Fibroblast of skin of abdomen (primary cell): Measurements from ENCODE around the gene CASKIN2.

ENCODE experiments used
- DNase-seq: peaks from one replicate; pipeline ENCODE4 v3.0.0-alpha.2; 2013

CASKIN2 gene

GRCh38 chr17:75504347-75505151, 10.8 kb downstream of the CASKIN2 start:
- no peak for DNase-seq

GRCh38 chr17:75503976-75504346, 11.4 kb downstream of the CASKIN2 start:
- DNase-seq: no peak

- DNase-seq: no peak
These were observed 11.9 kb downstream of the CASKIN2 start for GRCh38 chr17:75503337-75503950.

- DNase-seq: no peak
These were observed 12.5 kb downstream of the CASKIN2 start for GRCh38 chr17:75502721-75503329.

GRCh38 chr17:75502072-75502720, 13.1 kb downstream of the CASKIN2 start:
- no peak for DNase-seq

- no peak for DNase-seq
These were observed 13.8 kb downstream of the CASKIN2 start for GRCh38 chr17:75501378-75502071.

- DNase-seq: no peak
These were observed 14.7 kb downstream of the CASKIN2 start for GRCh38 chr17:75500419-75501216.

GRCh38 chr17:75499313-75500022, 15.9 kb downstream of the CASKIN2 start:
- no peak for DNase-seq

- DNase-seq: no peak
These were observed 16.6 kb downstream of the CASKIN2 start for GRCh38 chr17:75498726-75499213.

GRCh38 chr17:75498039-75498725, 17.2 kb downstream of the CASKIN2 start:
- no peak for DNase-seq

- no peak for DNase-seq
These were observed 19.3 kb downstream of the CASKIN2 start for GRCh38 chr17:75496005-75496404.

- no peak for DNase-seq
These were observed 20.9 kb downstream of the CASKIN2 start for GRCh38 chr17:75494326-75494877.

- no peak for DNase-seq
These were observed 21.7 kb downstream of the CASKIN2 start for GRCh38 chr17:75493476-75494129.

GRCh38 chr17:75492555-75493168, 22.7 kb downstream of the CASKIN2 start:
- DNase-seq: no peak

- no peak for DNase-seq
These were observed 23.7 kb downstream of the CASKIN2 start for GRCh38 chr17:75491680-75492079.

- DNase-seq: no peak
These were observed 24.2 kb downstream of the CASKIN2 start for GRCh38 chr17:75490953-75491649.

- no peak for DNase-seq
These were observed 25.1 kb downstream of the CASKIN2 start for GRCh38 chr17:75490173-75490743.

GRCh38 chr17:75489511-75489955, 25.8 kb downstream of the CASKIN2 start:
- DNase-seq: no peak
